Measurements from ENCODE around the gene SLC13A3. TPM values are rescaled to one million over a fixed set of nuclear protein-coding genes. Genes with fewer than 3 reads are reported as not detected.

Gene SLC13A3
- total and polyA plus RNA-seq, 2 of the 4 experiments (the other 2 are of a cell fraction): 2.5 to 4.2 TPM

DNA sequence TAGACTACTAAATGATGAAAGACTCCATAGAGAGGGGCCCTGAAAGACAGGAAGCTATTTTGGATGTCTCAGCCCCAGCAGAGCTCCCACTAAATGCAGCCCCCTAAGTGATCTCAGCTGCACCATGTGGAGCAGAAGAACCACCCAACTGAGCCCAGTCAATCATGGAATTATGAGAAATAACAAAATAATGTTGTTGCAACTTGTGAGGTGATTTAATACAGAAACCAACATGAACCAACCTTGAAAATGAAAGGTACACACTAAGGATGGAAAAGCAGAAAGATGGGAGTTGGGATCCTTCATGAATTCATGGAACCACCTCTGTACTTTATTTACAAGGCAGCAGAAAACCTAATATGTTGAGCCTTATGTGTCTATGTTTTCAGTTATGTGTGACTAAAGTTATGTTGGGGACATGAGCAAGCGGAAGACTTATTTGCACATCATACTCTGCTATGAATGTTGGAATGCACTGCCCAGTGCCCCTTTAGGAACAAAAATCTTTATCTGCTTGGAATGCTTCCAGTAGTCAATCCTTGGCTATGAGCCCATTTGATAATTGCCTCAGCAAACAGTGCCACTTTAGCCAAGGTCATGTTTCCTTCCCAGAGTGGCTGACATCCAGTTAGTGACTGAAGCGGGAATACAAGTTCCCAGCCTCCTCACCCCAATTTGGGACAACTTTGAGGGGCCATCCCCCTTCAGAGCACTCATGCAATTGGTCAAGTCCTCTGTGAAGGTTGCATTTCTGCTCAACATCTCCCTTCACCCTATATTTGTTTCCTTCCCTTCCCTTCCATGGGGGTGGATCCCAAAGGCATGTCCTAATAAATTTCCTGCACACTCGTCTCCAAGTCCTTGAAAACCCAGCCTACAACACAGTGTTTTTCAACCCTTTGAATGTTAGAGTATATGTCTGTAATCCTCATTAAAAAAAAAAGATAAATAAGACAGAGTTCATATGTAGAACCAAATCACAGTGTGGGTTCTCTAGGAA, 19.6 kb upstream of the SLC13A3 start:
- DNase-seq (no peak), ATAC-seq (ENCODE audit: low read depth) (no peak)
- no peak overlapping the region for H4K5ac ChIP-seq (ENCODE audit: low read depth, low read length)
- no TSS peak for BruUV-seq (replicated peaks)
- H4K91ac ChIP-seq (ENCODE audit: insufficient read depth, low read depth, low read length): no peak overlapping the region
- no peaks in the 10 kb centered on the region for H3K79me1 ChIP-seq (ENCODE audit: low read depth in 1 of 2, low read length in 2 of 2)
- dilution Hi-C loops (cut with HindIII; ENCODE audit: low sequenced_read_pairs, unreplicated experiment) (no loop called here), intact Hi-C loops (cut with micrococcal nuclease) (no loop called here), in situ Hi-C loops (cut with MboI; ENCODE audit: low sequenced_read_pairs) (no loop called here)
- no CpG with 5 or more reads among the region's 3 CpGs for WGBS, 2 experiments (ENCODE audit: extremely low coverage in 2 of 2, insufficient read length in 1 of 2)
- no peak overlapping the region for H3K14ac ChIP-seq (replicated peaks; ENCODE audit: low read depth, low read length)
- ChIA-PET CTCF (interaction anchor here (0.6 kb wide), 1 partner anchor 917 kb away, joined by 3 read pairs; no protein-coding TSS in a partner anchor), POLR2A (ENCODE audit: unreplicated experiment) (no interaction called here)
- no peak overlapping the region for H2BK5ac ChIP-seq (ENCODE audit: low read depth, low read length, poor library complexity, severe bottlenecking)
- no peak overlapping the region for H2AK5ac ChIP-seq (ENCODE audit: low read depth, low read length)
- no peak overlapping the region for H2BK120ac ChIP-seq (ENCODE audit: low read depth, low read length)
- H3K4ac ChIP-seq (ENCODE audit: low read depth, low read length): no peak overlapping the region
- H3K27me3 ChIP-seq (ENCODE audit: control insufficient read depth, insufficient read depth, low read length): no peaks in the 10 kb centered on the region
- H3K9ac ChIP-seq (ENCODE audit: low read depth, low read length): no peak overlapping the region
- no peak overlapping the region for H3K4me3 ChIP-seq (ENCODE audit: insufficient read depth, low read depth, low read length)
- peaks cover 15% of the 10 kb centered on the region for H3K9me3 ChIP-seq (ENCODE audit: control insufficient read depth, insufficient read depth, low read length)
- no peak overlapping the region for H4K8ac ChIP-seq (ENCODE audit: low read depth in 2 of 2, low read length in 2 of 2)
- H3K4me1 ChIP-seq (ENCODE audit: control insufficient read depth, insufficient read depth, low read length): no peaks in the 10 kb centered on the region
- no peak overlapping the region for H2AFZ ChIP-seq (replicated peaks; ENCODE audit: low read length, poor library complexity)
- no peak overlapping the region for H3K23ac ChIP-seq (ENCODE audit: low read depth, low read length)
- no peaks in the 10 kb centered on the region for H3K9me1 ChIP-seq (ENCODE audit: insufficient read depth, low read length)
- H3K4me2 ChIP-seq (ENCODE audit: low read depth, low read length): no peak overlapping the region
- H3K56ac ChIP-seq (ENCODE audit: extremely low read depth, insufficient read depth, low read length): no peak overlapping the region
- no peaks in the 10 kb centered on the region for H3K36me3 ChIP-seq (ENCODE audit: control insufficient read depth, insufficient read depth, low read length)
- H2BK20ac ChIP-seq (ENCODE audit: low read depth, low read length): no peak overlapping the region
- no peak overlapping the region for H3K18ac ChIP-seq (ENCODE audit: low read depth, low read length)
- no peaks in the 10 kb centered on the region for H4K20me1 ChIP-seq (ENCODE audit: insufficient read depth, low read length)
- no peak overlapping the region for H2AK9ac ChIP-seq (replicated peaks; ENCODE audit: low read depth, low read length, poor library complexity)
- H3K27ac ChIP-seq (ENCODE audit: insufficient read depth, low read length): no peak overlapping the region
- no peak overlapping the region for H2BK15ac ChIP-seq (ENCODE audit: low read depth, low read length)
- TF ChIP-seq, protein P1, sequence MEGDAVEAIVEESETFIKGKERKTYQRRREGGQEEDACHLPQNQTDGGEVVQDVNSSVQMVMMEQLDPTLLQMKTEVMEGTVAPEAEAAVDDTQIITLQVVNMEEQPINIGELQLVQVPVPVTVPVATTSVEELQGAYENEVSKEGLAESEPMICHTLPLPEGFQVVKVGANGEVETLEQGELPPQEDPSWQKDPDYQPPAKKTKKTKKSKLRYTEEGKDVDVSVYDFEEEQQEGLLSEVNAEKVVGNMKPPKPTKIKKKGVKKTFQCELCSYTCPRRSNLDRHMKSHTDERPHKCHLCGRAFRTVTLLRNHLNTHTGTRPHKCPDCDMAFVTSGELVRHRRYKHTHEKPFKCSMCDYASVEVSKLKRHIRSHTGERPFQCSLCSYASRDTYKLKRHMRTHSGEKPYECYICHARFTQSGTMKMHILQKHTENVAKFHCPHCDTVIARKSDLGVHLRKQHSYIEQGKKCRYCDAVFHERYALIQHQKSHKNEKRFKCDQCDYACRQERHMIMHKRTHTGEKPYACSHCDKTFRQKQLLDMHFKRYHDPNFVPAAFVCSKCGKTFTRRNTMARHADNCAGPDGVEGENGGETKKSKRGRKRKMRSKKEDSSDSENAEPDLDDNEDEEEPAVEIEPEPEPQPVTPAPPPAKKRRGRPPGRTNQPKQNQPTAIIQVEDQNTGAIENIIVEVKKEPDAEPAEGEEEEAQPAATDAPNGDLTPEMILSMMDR (conservative IDR thresholded peaks at IDR 0.05; ENCODE audit: low read depth, low read length): no peak
- TF ChIP-seq MAZ (IDR thresholded peaks at IDR 0.05; ENCODE audit: borderline replicate concordance, low read depth, low read length) (no peak), POLR2A (IDR thresholded peaks at IDR 0.05; ENCODE audit: low read depth, low read length) (no peak), RCOR1 (IDR thresholded peaks at IDR 0.05; ENCODE audit: insufficient replicate concordance, low read length) (no peak), MXI1 (IDR thresholded peaks at IDR 0.05; ENCODE audit: borderline replicate concordance, low read depth, low read length) (no peak), CEBPB (IDR thresholded peaks at IDR 0.05; ENCODE audit: low read depth, low read length) (no peak), RFX5 (IDR thresholded peaks at IDR 0.05; ENCODE audit: low read depth, low read length) (no peak), NFE2L2 (IDR thresholded peaks at IDR 0.05; ENCODE audit: low read depth, low read length) (no peak), MAFK (IDR thresholded peaks at IDR 0.05; ENCODE audit: low read depth, low read length) (no peak), FOS (IDR thresholded peaks at IDR 0.05; ENCODE audit: low read depth, low read length) (no peak), CHD1 (IDR thresholded peaks at IDR 0.05; ENCODE audit: low read depth, low read length) (no peak), BHLHE40 (IDR thresholded peaks at IDR 0.05; ENCODE audit: low read depth, low read length) (no peak)
- TF ChIP-seq, protein P2, sequence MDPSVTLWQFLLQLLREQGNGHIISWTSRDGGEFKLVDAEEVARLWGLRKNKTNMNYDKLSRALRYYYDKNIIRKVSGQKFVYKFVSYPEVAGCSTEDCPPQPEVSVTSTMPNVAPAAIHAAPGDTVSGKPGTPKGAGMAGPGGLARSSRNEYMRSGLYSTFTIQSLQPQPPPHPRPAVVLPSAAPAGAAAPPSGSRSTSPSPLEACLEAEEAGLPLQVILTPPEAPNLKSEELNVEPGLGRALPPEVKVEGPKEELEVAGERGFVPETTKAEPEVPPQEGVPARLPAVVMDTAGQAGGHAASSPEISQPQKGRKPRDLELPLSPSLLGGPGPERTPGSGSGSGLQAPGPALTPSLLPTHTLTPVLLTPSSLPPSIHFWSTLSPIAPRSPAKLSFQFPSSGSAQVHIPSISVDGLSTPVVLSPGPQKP (IDR thresholded peaks at IDR 0.05; ENCODE audit: borderline replicate concordance, low read depth, low read length): no peak
- TF ChIP-seq, protein P3, sequence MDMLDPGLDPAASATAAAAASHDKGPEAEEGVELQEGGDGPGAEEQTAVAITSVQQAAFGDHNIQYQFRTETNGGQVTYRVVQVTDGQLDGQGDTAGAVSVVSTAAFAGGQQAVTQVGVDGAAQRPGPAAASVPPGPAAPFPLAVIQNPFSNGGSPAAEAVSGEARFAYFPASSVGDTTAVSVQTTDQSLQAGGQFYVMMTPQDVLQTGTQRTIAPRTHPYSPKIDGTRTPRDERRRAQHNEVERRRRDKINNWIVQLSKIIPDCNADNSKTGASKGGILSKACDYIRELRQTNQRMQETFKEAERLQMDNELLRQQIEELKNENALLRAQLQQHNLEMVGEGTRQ (IDR thresholded peaks at IDR 0.05; ENCODE audit: low read depth, low read length): no peak
